ENCODE data around the gene IL4I1. TPM values are rescaled to one million over a fixed set of nuclear protein-coding genes. Genes with fewer than 3 reads are reported as not detected.
"Not testable (repeated sequence)": the region's sequence is repeated elsewhere in the genome, so short reads cannot be mapped to it uniquely, and the experiment has no call there.

Gene IL4I1, protein sequence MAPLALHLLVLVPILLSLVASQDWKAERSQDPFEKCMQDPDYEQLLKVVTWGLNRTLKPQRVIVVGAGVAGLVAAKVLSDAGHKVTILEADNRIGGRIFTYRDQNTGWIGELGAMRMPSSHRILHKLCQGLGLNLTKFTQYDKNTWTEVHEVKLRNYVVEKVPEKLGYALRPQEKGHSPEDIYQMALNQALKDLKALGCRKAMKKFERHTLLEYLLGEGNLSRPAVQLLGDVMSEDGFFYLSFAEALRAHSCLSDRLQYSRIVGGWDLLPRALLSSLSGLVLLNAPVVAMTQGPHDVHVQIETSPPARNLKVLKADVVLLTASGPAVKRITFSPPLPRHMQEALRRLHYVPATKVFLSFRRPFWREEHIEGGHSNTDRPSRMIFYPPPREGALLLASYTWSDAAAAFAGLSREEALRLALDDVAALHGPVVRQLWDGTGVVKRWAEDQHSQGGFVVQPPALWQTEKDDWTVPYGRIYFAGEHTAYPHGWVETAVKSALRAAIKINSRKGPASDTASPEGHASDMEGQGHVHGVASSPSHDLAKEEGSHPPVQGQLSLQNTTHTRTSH
- total RNA-seq: 3.3 and 4.7 TPM in 2 replicates

DNA sequence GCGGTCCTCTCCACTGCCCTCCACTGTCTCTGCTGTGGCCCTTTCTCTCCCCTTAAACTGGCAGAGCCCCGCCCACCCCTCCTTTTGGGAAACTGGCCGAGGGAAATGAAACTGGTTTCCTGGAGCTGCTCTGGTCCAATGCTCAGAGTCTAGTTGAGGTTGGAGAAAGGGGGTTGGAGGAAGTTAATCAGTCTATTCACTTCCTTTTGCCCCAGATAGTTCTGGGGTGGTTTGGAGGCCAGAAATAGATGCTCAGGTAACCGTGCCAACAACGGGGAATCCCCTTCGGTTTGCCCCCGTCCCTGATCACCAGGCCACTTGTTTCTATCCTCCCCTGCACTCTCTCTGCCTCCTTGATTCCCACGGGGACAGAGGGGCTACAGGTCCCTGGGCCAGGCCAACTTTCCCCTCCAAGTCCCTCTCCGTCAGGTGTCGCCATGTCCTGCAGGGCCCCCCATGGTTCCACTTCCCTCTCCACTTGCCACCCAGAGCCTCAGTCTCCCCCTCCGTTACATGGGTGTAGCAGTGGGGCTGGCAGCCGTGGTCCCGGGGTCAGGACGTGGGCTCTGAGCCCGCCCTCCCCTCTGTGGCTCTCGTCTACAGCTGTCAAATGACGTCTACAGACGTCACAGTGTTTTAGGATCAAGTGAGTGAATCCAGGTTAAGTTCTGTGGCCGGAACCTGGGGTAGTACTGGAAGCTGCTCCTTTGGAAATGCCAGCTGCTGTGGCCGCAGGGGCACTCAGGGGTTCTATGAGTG lies at the start of gene IL4I1:
Gene IL4I1 (minus strand): TSS at position 25 of the 759 bp plus-strand sequence. CDS start 727 bp downstream, outside the sequence.
- peak; percentile 39 for DNase-seq (ENCODE audit: low read depth, low spot score)

DNA sequence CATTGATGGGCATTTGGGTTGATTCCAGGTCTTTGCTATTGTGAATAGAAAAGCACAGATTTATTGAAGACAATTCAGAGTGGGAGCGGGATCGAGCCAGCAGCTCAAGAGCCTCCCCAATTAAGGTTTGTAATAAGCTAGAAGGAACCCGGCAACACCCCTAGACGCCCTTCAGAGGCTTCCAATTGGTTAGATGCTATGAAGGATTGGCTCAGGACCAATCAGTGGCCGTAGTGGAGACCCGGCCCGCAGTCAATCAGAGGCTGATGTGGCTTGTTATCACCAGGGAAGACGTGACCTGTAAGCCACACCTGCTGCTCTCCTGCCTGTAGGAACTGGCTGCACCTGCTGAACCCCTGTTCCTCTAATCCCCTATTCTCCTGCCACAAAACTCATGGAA lies 49.7 kb upstream of the IL4I1 start:
- DNase-seq (ENCODE audit: low read depth, low spot score): no peak

DNA sequence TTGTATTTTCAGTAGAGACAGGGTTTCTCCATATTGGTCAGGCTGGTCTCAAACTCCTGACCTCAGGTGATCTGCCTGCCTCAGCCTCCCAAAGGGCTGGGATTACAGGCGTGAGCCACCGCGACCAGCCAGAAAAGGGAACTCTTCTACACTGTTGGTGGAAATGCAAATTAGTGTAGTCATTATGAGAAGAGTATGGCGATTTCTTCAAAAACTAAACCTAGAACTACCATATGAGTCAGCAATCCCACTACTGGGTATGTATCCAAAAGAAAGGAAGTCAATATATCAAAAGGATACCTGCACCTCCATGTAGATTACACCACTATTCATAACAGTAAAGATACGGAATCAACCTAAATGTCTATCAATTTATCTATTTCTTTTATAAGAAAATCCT lies 47.9 kb upstream of the IL4I1 start:
- not testable (repeated sequence) for DNase-seq (ENCODE audit: low read depth, low spot score)

DNA sequence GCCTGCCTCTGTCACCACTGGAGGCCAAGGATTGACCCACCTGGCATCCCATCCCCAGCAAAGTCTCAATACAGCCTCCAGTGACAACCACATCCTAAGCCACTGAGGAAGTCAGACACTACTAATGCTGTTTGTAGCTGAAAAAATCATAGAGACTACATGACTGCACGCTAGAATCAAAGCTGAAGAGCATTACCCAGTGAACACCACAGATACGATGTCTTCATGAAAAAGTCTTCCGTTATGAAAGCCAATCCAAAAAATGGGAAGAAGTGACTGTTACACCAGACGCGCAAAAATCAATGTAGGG lies 43.8 kb upstream of the IL4I1 start:
- no peak for DNase-seq (ENCODE audit: low read depth, low spot score)

DNA sequence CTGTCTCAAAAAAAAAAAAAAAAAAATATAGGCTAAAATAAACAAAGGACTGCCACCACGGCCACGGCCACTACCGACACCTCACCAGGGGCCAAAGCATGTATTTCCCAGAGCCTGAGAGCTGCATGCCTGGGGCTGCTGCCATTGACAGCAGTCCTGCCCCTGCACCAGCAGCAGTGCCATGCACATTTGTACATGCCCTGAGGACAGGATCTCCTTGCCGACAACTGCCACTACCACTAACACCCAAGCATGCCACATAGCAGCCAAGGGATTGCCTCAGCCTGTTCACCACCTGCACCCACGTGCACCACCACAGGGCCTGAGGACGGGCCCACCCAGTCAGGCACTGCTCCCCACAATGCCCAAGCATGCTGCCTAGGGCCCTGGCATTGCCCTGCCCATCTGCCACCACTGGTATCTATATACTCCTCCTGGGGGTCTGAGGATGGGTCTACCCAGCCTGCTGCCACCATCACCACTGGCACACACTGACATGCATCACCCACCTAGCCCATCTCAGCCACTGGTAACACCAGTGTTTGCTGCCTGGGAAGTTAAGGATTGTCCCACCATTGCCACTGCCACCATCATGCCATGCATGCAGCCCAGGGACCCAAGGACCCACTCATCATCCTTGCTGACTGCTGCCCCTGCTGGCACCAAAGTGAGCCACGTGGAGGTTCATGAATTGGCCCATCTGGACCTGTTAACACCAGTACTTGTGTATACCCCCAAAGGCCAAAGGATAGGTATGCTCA lies 43.2 kb upstream of the IL4I1 start:
- no peak for DNase-seq (ENCODE audit: low read depth, low spot score)

DNA sequence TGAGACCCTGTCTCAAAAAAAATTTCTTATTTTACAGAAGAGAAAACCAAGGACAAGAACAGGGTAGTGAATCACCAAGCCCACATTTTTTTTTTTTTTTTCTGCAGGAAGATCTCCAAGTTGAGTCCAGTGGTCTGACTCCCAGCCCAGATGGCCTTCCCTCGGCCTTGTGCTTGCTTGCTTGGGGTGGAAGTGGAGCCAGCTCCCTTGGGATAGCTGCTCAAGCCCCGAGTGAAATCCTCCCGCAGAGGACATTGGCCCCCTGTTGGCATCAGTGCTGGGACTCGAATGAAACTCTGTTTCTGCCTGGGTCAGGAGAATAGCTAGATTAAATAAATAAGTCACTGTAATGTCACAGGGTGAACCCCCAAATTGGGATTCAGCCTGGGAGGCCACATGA lies 42.0 kb upstream of the IL4I1 start:
- no peak for DNase-seq (ENCODE audit: low read depth, low spot score)

DNA sequence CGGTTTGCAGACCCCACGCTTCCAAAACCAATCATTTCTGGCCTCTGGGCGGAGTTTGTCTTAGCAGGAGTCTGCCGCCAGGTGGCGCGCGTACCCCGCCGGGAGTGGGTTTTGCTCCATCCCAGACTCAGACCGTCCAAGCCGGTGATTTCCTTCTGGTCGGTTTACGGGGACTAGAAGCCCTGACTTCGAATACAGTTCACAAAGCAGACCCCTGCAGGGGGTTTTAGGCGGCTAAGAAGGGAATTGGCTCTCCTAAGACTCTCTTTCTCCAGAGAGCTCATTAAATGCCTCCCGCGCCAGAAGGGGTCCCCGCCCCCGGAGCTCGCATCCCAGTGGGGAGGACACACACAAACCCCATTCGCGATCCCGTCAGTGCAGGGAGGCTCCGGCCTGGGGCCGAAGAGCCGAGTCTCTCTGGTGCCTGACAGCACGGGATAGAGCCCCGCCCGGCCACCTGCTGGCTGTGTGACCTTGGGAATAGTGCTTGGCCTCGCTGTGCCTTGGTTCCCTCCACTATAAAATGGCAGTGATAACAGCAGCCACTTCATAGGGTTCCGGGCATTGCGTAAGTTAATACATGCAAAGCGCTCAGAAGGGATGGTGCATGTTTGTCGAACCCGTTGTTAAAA lies 41.2 kb upstream of the IL4I1 start:
- no peak for DNase-seq (ENCODE audit: low read depth, low spot score)

DNA sequence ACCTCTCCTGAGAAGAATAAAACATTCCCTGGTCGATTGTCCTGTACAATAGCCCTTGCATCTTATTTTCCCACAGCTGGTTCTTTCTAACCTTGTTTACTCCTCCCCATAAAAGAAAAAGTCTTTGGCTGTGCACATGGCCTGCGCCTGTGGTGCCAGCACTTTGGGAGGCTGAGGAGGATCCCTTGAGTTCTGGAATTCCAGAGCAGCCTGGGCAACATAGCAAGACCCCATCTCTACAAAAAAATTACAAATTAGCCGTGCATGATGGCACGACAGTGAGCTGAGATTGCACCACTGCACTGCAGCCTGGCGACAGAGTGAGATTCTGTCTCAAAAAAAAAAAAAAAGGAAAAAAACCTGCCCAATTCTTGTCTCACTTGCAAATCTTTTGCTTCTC lies 39.9 kb upstream of the IL4I1 start:
- no peak for DNase-seq (ENCODE audit: low read depth, low spot score)

DNA sequence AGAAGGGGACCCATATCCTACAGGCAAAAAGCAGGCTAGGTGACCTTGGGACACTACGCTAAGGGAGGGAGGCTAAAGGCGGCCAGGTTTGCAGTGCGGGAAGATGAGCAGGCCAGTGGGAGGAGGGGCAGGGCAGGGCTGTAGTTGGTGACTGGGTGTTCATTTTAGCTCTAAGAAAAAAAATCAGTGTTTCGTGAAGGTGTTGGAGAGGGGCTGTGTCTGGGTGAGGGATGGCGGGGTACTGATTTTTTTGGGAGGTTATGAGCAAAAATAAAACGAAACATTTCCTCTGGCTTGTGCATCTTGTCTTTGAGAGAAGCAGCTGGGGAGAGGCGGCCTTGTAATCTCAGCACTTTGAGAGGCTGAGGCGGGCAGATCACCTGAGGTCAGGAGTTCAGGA lies 37.0 kb upstream of the IL4I1 start:
- DNase-seq (ENCODE audit: low read depth, low spot score): no peak

DNA sequence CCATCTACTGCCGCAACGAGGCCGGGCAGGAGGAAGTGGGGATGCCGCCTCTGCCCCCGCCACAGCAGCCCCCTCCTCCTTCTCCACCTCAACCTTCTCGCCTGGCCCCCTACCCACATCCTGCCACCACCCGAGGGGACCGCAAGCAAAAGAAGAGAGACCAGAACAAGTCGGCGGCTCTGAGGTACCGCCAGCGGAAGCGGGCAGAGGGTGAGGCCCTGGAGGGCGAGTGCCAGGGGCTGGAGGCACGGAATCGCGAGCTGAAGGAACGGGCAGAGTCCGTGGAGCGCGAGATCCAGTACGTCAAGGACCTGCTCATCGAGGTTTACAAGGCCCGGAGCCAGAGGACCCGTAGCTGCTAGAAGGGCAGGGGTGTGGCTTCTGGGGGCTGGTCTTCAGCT lies 36.0 kb upstream of the IL4I1 start:
- no peak for DNase-seq (ENCODE audit: low read depth, low spot score)

DNA sequence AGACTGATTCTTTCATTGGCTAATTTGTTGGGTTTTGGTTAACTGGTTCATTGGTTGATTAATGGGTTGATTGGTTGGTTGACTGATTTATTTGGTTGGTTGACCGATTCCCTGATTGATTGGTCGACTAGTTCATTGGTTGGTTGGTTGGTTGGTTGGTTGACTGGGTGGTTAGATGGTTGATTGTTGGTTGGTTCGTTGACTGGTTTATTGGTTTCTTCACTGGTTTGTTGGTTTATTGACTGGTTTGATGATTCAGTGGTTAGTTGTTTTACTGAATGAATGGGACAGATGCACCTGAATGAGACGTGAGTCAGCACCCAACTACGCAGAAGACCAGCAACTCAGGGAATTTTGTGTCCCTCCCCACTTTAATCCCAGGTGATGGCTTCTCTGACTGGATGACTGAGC lies 35.4 kb upstream of the IL4I1 start:
- no peak for DNase-seq (ENCODE audit: low read depth, low spot score)

DNA sequence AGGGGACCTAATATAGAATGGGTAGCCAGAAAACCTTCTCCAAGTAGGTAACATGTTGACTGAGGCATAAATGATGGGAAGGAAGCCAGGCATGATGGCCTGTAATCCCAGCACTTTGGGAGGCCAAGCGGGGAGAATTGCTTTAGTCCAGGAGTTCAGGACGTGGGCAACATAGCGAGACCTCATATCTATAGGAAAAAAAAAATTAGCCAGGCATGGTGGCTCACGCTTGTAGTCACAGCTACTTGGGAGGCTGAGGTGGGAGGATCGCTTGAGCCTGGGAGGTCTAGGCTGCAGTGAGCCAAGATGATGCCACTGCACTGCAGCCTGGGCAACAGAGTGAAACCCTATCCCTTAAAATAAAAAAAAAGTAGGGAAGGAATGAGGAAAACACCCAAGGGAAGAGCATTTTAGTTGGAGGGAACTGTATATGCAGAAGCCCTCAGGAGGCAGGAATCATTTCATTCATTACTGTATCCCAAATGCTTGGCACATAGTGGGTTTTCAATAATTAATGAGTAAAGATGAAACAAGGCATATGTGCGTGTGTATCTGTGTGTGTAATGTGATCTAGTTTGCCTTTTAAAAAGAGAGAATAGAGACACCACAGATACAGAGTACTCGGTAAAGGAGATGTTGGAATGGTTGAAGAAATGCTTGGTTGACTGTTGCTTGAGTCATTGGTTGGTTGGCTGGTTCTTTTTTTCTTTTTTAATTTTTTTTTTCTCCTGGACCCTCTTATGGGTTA lies 34.8 kb upstream of the IL4I1 start:
- no peak for DNase-seq (ENCODE audit: low read depth, low spot score)

DNA sequence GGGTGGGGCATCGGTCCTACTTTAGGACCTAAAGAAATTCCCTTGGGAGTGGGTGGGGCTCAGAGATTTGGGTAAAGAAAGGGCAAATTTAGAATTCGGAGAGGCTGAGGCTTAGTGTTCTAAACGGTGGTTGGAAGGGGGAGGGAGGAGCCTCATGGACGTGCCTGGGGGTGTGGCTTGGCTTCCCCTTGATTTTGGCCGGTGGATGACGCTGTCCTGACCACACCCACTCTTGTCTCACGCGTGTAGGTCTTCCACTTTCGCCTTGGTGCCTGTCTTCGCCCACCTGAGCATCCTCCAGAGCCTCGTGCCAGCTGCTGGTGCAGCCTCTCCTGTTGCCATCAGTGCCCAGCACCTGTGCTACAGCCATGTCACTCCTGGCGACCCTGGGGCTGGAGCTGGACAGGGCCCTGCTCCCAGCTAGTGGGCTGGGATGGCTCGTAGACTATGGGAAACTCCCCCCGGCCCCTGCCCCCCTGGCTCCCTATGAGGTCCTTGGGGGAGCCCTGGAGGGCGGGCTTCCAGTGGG lies 33.9 kb upstream of the IL4I1 start:
- no peak for DNase-seq (ENCODE audit: low read depth, low spot score)

DNA sequence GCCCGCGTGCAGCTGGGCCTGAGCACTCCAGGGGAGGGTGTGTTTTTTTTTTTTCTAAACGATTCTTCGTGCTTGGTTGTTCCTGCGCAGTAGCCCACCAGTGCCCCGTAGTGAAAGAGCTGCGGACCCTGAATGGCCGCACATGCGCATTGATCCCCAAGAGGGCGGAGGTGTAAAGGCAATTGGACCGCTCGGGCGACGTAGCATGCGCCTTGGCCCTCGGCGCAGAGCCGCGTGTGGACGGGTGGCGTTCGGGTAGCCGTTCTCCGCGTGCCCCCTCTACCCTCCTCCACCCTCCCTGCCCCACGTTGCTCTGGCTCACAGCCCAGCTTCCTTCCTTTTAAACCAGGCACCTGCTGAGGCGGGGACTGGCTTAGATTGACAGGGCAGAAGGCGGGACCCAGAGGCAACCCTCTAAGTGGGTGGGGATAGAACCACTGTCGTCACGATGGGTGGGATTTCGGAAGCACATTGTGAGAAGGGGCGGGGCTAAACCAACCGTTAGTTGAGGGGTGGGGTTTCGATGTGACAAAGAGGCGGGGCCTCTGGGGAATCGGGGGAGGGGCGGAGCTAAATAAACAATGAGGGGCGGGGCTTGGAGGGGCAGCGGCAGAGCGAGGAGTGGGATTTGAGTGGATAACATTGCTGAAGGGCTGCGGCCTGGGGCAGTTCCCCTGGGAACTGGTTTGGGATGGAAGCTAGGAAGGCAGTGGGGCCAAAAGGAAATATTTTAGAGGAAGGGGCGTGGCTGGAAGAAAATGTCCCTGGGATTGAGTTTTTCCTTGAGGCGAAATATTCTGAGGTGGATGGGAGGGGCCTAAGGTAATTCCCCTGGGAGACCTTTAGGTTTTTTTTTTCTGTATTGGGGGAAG lies 33.2 kb upstream of the IL4I1 start:
- DNase-seq (ENCODE audit: low read depth, low spot score): peak; percentile 97

DNA sequence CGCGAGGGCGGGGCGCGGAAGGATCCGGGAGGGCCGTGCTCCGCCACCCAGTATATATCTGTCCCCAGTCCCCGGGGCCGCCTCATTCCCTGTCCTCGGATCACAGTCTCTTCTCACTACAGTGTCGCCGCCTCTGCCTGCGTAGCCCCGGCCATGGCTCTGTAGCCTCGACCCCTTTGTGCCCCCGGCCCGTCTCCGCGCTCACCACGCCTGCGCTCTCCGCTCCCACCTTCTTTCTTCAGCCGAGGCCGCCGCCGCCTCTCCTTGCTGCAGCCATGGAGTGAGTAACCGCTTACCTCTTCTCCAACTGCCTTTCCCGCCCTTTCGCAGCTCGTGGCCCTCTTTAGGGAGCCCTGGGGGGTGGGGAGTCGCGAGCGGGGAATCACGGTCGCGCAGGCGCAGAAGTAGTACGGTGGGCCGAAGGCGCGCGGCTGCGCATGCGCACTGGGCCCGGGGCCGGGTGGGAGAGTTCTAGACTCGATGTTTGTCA lies 32.5 kb upstream of the IL4I1 start, which contains the start of the genes ATF5 and NUP62:
Gene ATF5 (plus strand): TSS at position 85 of the 490 bp plus-strand sequence. CDS start 1,646 bp downstream, outside the sequence.
Gene NUP62 (minus strand): TSS at position 384 of the 490 bp plus-strand sequence. CDS start 19,697 bp downstream, outside the sequence.
- no peak for DNase-seq (ENCODE audit: low read depth, low spot score)

DNA sequence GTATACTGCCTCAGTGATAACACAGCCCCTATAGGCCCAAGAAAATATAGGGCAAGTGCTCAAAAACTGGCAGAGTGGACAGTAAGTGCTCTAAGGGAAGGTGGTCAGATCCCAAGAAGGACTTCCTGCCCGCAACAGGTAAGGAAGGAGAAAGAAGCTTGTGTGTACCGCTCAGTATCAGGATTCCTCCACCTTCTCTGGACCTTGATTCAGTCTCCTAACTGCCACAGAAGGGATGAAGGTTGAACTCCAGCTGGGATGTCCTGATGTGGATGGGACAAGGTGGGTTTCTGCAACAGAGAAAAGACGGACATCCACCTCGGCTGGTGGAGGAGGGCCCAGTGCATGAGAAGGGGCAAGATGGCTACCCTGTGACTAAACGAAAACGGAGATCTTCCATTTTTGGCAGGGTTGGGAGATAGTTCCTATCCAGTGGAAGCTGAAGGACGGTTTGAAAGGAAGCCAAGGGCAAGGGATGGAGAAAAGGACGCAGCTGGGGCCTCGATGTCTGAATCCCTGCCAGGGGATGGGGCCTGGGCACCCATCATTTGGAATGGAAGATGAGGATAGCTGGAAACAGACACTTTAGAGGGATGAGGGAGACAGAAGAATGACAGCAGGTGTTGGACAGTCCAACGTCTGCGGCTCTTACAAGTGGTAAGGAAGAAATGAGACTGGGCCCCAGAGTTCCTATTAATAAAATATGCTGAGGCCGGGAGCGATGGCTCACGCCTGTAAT lies 31.0 kb upstream of the IL4I1 start:
- no peak for DNase-seq (ENCODE audit: low read depth, low spot score)

DNA sequence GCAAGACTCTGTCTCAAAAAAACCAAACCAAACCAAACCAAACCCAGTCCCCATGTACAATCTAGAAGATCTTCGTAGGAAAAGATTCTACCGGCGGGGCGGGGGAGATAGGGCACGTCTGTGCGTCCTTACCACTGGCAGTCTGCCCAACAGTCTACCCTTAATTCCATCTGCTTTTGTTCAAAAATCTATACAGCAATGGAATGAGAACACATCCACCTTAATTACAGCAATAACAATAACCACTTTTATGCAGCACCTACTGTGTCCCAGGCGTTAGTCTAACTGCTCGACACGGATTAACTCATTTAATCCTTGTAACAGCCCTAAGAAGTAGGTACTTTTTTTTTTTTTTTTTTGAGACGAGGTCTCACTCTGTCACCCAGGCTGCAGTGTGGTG lies 29.8 kb upstream of the IL4I1 start:
- no peak for DNase-seq (ENCODE audit: low read depth, low spot score)

DNA sequence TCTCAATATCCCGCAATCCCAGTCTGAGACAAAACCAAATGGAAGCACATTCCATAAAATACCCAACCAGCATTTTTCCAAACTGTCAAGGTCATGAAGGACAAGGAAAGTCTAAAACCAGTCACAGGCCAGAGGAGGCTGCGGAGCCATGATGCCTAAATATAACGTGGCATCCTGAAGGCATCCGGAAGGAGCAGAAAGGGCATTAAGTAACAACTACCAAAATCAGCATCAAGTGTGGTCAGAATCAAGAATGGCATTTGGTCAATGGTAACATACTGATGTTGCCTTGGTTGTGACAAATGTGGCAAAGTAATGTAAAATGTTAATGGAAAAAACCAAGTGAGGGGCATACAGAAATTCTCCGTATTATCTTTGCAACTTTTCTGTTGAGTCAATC lies 28.8 kb upstream of the IL4I1 start:
- DNase-seq (ENCODE audit: low read depth, low spot score): no peak
